GM23338 (cell line): ENCODE data around the gene UBTD1. TPM values are rescaled to one million over a fixed set of nuclear protein-coding genes. Genes with fewer than 3 reads are reported as not detected.
"Not testable (repeated sequence)": the region's sequence is repeated elsewhere in the genome, so short reads cannot be mapped to it uniquely, and the experiment has no call there.

ENCODE experiments used
- ATAC-seq: fragments of 200-7000 bp; cut with Tn5 transposase; 3 replicates; pipeline ENCODE4 v1.9.1; 2020
- DNase-seq: peaks from one replicate; pipeline ENCODE4 v3.0.0-alpha.2; 2015; ENCODE audit warnings: low spot score
- H2AFZ ChIP-seq: fragments of 200-600 bp; sonication (generic); 2 replicates; pipeline ENCODE4 v1.8.0; 2016; ENCODE audit warnings: antibody characterized with exemption, mild to moderate bottlenecking, moderate library complexity
- H3F3A ChIP-seq: fragments of 200-600 bp; sonication (generic); replicated peaks from 2 replicates; pipeline ENCODE4 v1.8.0; 2017; ENCODE audit warnings: antibody characterized with exemption, mixed run types, low read depth
- H3K27ac ChIP-seq: fragments of 200-600 bp; sonication (generic); 2 replicates; pipeline ENCODE4 v1.6.1; 2016; ENCODE audit warnings: low read depth
- H3K27me3 ChIP-seq: fragments of 200-600 bp; sonication (generic); 2 replicates; pipeline ENCODE4 v1.8.0; 2016; ENCODE audit warnings: mild to moderate bottlenecking, mixed run types, moderate library complexity; ENCODE audit not compliant: insufficient read depth
- H3K36me3 ChIP-seq: fragments of 200-600 bp; sonication (generic); 2 replicates; pipeline ENCODE4 v1.8.0; 2016; ENCODE audit warnings: mild to moderate bottlenecking; ENCODE audit not compliant: insufficient read depth
- H3K4me1 ChIP-seq: fragments of 200-600 bp; sonication (generic); 2 replicates; pipeline ENCODE4 v1.8.0; 2016; ENCODE audit warnings: mild to moderate bottlenecking, moderate library complexity; ENCODE audit not compliant: insufficient read depth
- H3K4me2 ChIP-seq: fragments of 200-600 bp; sonication (generic); 2 replicates; pipeline ENCODE4 v1.7.1; 2017; ENCODE audit warnings: mixed run types
- H3K4me3 ChIP-seq: fragments of 200-600 bp; sonication (generic); 2 replicates; pipeline ENCODE4 v1.6.1; 2016; ENCODE audit warnings: mixed run types
- H3K79me2 ChIP-seq: fragments of 200-600 bp; sonication (generic); replicated peaks from 2 replicates; pipeline ENCODE4 v1.8.0; 2017; ENCODE audit warnings: mild to moderate bottlenecking; ENCODE audit not compliant: insufficient read depth
- H3K9me2 ChIP-seq: fragments of 200-600 bp; sonication (generic); 2 replicates; pipeline ENCODE4 v1.8.0; 2017; ENCODE audit not compliant: insufficient read depth
- H4K20me1 ChIP-seq: fragments of 200-600 bp; sonication (generic); replicated peaks from 2 replicates; pipeline ENCODE4 v1.8.0; 2017; ENCODE audit warnings: mild to moderate bottlenecking; ENCODE audit not compliant: insufficient read depth
- H3K27ac Mint-ChIP-seq: 2 replicates; pipeline ENCODE4 v1.8.0; 2020; ENCODE audit warnings: inconsistent platforms, mild to moderate bottlenecking, moderate library complexity, mixed read lengths
- H3K27me3 Mint-ChIP-seq: 3 replicates; pipeline ENCODE4 v1.8.0; 2022; ENCODE audit warnings: low read depth, mild to moderate bottlenecking, moderate library complexity, mixed read lengths, inconsistent platforms; ENCODE audit not compliant: insufficient read depth, poor library complexity
- H3K36me3 Mint-ChIP-seq: 3 replicates; pipeline ENCODE4 v1.8.0; 2021; ENCODE audit warnings: low read depth, mild to moderate bottlenecking, inconsistent platforms, moderate library complexity, mixed read lengths
- H3K4me1 Mint-ChIP-seq: 3 replicates; pipeline ENCODE4 v1.8.0; 2020; ENCODE audit warnings: mild to moderate bottlenecking, inconsistent platforms, mixed read lengths
- H3K4me3 Mint-ChIP-seq: 3 replicates; pipeline ENCODE4 v1.8.0; 2021; ENCODE audit warnings: moderate library complexity, mild to moderate bottlenecking, inconsistent platforms, mixed read lengths
- H3K9me3 Mint-ChIP-seq: 3 replicates; pipeline ENCODE4 v1.8.0; 2020; ENCODE audit warnings: moderate library complexity, mild to moderate bottlenecking, inconsistent platforms, mixed read lengths
- CREB1 ChIP-seq: fragments of 250-450 bp; sonication (Bioruptor Pico); IDR thresholded peaks from 2 replicates; pipeline ENCODE4 v1.5.0; 2020; ENCODE audit warnings: low read depth, mild to moderate bottlenecking, moderate library complexity
- EZH2phosphoT487 ChIP-seq: fragments of 200-600 bp; sonication (generic); IDR thresholded peaks from one replicate; pipeline ENCODE4 v1.8.1; 2018; ENCODE audit warnings: antibody characterized with exemption; ENCODE audit not compliant: unreplicated experiment
- JUNB ChIP-seq: IDR thresholded peaks from one replicate; pipeline ENCODE4 v1.6.1; 2016; ENCODE audit warnings: antibody characterized with exemption; ENCODE audit not compliant: unreplicated experiment
- NANOG ChIP-seq: IDR thresholded peaks from 2 replicates; pipeline ENCODE4 v1.6.1; 2016; ENCODE audit warnings: antibody characterized with exemption, borderline replicate concordance
- ZNF114 ChIP-seq: fragments of 250-450 bp; sonication (Bioruptor Pico); IDR thresholded peaks from 2 replicates; pipeline ENCODE4 v1.5.0; 2020; ENCODE audit warnings: mild to moderate bottlenecking, moderate library complexity
- ZNF331 ChIP-seq: fragments of 250-450 bp; sonication (Bioruptor Pico); IDR thresholded peaks from 2 replicates; pipeline ENCODE4 v1.5.0; 2020; ENCODE audit warnings: low read depth, mild to moderate bottlenecking, moderate library complexity
- polyA plus RNA-seq: library from polyadenylated mRNA; unstranded; fragments of >200 nt; fragmentation: Nextera tagmentation; extraction: Ambion mirVana; gene quantifications from 2 replicates; pipeline ENCODE4 v1.2.1, GENCODE V29; 2016
- total RNA-seq: library from RNA; depleted of rRNA; stranded (reverse); fragments of >200 nt; shearing (Covaris generic); gene quantifications from 2 replicates; pipeline ENCODE4 v1.2.3, GENCODE V29; 2014

UBTD1 gene
- total and polyA plus RNA-seq, 2 experiments from 2014 or later, result 17.3 to 29.0 TPM

GRCh38 chr10:97560731-97561381 is 62.1 kb downstream of the UBTD1 start:
- not testable (repeated sequence) for H3K79me2 ChIP-seq, H2AFZ ChIP-seq, H3K4me1 ChIP-seq, H3K27ac ChIP-seq, H3K4me2 ChIP-seq, H4K20me1 ChIP-seq, H3K4me3 ChIP-seq, H3K36me3 Mint-ChIP-seq, DNase-seq, ATAC-seq, H3K36me3 ChIP-seq, H3K4me3 Mint-ChIP-seq, H3K9me2 ChIP-seq, H3F3A ChIP-seq, H3K27me3 Mint-ChIP-seq, H3K27me3 ChIP-seq, H3K4me1 Mint-ChIP-seq, H3K9me3 Mint-ChIP-seq, H3K27ac Mint-ChIP-seq

GRCh38 chr10:97561386-97562077 is 62.8 kb downstream of the UBTD1 start:
- H4K20me1 ChIP-seq, H3K4me3 Mint-ChIP-seq, H3K9me3 Mint-ChIP-seq, H2AFZ ChIP-seq, H3K4me3 ChIP-seq, H3K27me3 Mint-ChIP-seq, DNase-seq, H3K9me2 ChIP-seq, H3K27me3 ChIP-seq, H3K27ac ChIP-seq, H3K4me1 ChIP-seq, H3K79me2 ChIP-seq, H3F3A ChIP-seq, H3K4me1 Mint-ChIP-seq, H3K4me2 ChIP-seq, H3K36me3 Mint-ChIP-seq, H3K27ac Mint-ChIP-seq, H3K36me3 ChIP-seq, ATAC-seq: not testable (repeated sequence)

DNA sequence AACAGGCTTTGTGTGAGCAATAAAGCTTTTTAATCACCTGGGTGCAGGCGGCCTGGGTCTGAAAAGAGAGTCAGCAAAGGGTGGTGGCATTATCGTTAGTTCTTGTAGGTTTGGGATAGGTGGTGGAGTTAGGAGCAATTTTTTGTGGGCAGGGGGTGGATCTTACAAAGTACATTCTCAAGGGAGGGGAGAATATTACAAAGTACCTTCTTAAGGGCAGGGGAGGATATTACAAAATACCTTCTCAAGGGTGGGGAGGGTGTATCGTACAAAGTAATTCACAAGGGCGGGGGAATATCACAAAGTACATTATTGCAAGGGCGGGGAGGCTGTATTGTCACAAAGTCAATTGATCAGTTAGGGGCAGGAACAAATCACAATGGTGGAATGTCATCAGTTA is 63.6 kb downstream of the UBTD1 start:
- H2AFZ ChIP-seq, ATAC-seq, H3F3A ChIP-seq, H3K36me3 ChIP-seq, H3K4me1 Mint-ChIP-seq, H4K20me1 ChIP-seq, H3K4me3 Mint-ChIP-seq, H3K9me2 ChIP-seq, H3K27me3 ChIP-seq, H3K36me3 Mint-ChIP-seq, H3K79me2 ChIP-seq, H3K27ac Mint-ChIP-seq, H3K27ac ChIP-seq, DNase-seq, H3K4me1 ChIP-seq, H3K9me3 Mint-ChIP-seq, H3K4me3 ChIP-seq, H3K27me3 Mint-ChIP-seq, H3K4me2 ChIP-seq: not testable (repeated sequence)

DNA sequence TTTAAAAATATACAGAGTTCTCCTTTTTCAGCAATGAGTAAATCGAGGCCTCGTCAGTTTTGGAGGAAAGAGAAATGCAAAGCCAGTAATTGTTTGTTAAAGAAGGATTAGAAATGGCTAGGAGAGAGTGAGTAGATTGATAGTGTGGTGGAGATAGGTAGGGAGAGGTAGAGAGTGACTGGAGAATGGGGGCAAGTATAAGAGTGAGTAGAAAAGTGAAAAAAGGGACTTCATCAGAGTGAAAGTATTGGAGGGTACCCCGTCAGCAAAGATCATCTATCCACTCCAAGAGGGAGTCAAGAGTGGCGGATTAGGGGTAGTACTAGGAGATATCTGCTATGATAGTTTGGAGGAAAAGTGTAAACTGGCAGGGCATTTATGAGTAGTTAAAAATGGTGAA is 64.6 kb downstream of the UBTD1 start:
- Histone ChIP-seq H3F3A (no peaks in the 10 kb centered on the region), H3K36me3 (peaks cover 4% of the 10 kb centered on the region; the same call in 1 of the 2 replicates), H3K9me2 (no peaks in the 10 kb centered on the region), H3K4me3 (no peak overlapping the region), H3K4me1 (no peaks in the 10 kb centered on the region), H3K4me2 (no peak overlapping the region), H3K79me2 (0 out of 2 replicates have a peak, but pooled peaks cover 6% of the 10 kb centered on the region), H4K20me1 (no peaks in the 10 kb centered on the region), H2AFZ (no peak overlapping the region), H3K27ac (no peak overlapping the region), H3K27me3 (no peaks in the 10 kb centered on the region)
- Mint-ChIP-seq H3K36me3 (peaks cover 4% of the 10 kb centered on the region; the same call in 1 of the 3 replicates), H3K27ac (no peak overlapping the region), H3K4me1 (no peaks in the 10 kb centered on the region; the same call in 1 of the 3 replicates), H3K27me3 (no peaks in the 10 kb centered on the region), H3K9me3 (peaks cover 2% of the 10 kb centered on the region; the same call in 1 of the 3 replicates), H3K4me3 (no peak overlapping the region)
- no peak for ATAC-seq
- DNase-seq, result no peak
- TF ChIP-seq JUNB (no peak), CREB1 (no peak), NANOG (no peak), ZNF331 (CRISPR knock-in tag) (no peak), ZNF114 (CRISPR knock-in tag) (no peak), EZH2phosphoT487 (no peak)
